Right forelimb (tissue), 1 donor: ENCODE results near the gene BET1L.
"Not testable (repeated sequence)": the region's sequence is repeated elsewhere in the genome, so short reads cannot be mapped to it uniquely, and the experiment has no call there.

ENCODE experiments used
- DNase-seq: peaks from one replicate; pipeline ENCODE4 v3.0.0-alpha.2; 2018

The BET1L gene

DNA sequence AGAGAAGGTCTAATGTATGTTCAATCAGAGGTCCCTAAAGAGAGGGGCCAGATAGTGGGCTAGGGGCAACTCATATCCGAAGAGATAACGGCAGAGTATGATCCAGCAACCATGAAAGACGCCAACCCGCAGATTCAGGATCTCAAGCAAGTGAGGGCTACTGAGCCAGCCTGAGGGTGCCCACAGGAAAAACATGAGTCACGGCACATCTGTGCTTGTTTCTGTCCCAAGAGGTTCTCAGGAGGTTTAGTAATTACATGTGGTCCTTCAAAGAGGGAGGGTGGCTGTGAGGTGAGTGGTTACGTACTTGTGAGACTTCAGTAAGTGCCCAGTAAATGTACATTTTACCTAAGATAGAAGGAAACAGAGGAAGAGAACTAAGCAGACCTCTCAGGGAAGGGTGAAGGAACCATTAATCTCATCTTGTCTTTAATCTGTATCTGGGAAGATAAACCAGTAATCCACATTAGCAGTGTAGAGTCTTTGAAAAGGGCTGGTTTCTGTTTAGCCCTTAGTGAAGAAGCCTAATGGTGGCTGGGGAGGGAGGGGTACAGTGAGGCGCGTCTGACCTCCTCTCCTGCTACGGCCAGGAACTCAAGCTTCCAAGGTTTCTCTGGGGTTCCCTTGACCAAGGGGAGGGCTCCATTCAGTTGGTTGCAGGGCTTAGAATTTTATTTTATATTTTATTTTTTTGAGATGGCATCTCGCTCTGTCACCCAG, 18.7 kb upstream of the BET1L start:
- no peak for DNase-seq

GRCh38 chr11:224424-224823, 17.2 kb upstream of the BET1L start:
- DNase-seq: no peak

GRCh38 chr11:223884-224283, 16.7 kb upstream of the BET1L start:
- DNase-seq: no peak

GRCh38 chr11:223026-223789, 16.0 kb upstream of the BET1L start:
- DNase-seq: no peak

DNA sequence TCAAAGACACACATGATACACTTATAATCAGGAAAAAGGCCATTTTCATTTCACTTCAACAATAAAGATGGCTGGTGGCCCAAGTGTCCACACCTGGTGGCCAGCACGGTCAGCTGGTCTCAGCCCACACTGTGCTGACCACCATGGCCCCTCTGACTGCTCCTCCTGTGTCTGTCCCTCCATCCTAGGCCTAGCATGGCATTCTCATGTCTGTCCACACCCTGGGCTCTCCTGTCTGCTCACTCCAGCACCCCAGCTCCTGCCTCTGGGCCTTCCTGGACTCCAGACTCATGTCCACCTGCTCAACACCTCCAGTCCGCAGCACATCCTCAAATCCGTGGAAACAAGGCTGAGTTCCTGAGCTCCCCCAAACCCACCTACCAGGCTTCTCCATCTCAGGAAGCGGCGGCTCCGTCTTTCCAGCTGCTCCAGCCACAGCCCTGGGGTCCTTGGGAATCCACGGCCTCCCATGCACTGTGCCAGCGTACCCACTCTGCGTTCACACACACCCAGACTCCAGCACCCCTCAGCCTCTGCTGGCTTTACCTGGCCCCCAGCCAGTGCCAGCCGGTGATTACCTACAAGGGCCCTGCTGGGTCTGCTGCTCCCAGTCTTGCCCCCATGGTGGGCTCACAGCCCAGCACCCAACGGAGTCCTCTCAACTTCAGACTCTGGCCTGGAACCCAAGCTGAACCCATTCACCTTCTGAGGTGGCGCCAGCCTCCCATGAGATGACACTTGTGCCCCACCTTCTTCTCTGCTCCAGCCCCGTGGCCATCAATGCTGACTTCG, 15.0 kb upstream of the BET1L start:
- DNase-seq: no peak

DNA sequence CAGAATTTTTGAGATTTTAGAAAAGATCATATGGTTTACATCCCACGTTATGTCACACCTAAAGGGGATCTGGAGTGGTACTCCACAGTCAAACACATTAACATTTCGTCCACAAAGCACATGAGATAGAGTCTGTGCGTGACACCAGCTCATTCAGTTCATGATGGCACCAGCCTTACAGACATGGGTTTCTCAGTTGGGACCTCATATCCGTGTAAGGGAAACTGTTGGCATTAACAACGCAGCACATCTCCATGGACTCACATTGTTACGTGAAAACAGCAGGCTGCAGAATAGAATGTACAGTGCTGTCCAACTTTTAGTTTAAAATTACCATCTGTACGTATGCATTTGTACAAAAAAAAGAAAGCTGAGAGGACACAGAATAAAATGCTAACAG, 14.3 kb upstream of the BET1L start:
- DNase-seq: no peak

DNA sequence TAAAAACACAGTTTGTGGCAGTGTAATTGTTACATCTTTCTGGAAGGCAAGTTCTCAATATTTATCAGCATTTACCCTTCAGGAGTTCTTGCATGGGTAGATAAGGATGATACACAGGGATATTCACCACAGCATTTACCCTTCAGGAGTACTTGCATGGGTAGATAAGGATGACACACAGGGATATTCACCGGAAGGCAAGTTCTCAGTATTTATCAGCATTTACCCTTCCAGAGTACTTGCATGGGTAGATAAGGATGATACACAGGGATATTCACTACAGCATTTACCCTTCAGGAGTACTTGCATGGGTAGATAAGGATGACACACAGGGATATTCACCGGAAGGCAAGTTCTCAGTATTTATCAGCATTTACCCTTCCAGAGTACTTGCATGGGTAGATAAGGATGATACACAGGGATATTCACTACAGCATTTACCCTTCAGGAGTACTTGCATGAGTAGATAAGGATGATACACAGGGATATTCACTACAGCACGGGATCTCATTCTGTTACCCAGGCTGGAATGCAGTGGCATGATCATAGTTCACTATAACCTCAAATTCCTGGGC, 13.5 kb upstream of the BET1L start:
- DNase-seq: not testable (repeated sequence)

- DNase-seq: peak; percentile 32
These were observed 11.8 kb upstream of the BET1L start for GRCh38 chr11:218815-219593.

- no peak for DNase-seq
These were observed 10.5 kb upstream of the BET1L start for GRCh38 chr11:217704-218103.

DNA sequence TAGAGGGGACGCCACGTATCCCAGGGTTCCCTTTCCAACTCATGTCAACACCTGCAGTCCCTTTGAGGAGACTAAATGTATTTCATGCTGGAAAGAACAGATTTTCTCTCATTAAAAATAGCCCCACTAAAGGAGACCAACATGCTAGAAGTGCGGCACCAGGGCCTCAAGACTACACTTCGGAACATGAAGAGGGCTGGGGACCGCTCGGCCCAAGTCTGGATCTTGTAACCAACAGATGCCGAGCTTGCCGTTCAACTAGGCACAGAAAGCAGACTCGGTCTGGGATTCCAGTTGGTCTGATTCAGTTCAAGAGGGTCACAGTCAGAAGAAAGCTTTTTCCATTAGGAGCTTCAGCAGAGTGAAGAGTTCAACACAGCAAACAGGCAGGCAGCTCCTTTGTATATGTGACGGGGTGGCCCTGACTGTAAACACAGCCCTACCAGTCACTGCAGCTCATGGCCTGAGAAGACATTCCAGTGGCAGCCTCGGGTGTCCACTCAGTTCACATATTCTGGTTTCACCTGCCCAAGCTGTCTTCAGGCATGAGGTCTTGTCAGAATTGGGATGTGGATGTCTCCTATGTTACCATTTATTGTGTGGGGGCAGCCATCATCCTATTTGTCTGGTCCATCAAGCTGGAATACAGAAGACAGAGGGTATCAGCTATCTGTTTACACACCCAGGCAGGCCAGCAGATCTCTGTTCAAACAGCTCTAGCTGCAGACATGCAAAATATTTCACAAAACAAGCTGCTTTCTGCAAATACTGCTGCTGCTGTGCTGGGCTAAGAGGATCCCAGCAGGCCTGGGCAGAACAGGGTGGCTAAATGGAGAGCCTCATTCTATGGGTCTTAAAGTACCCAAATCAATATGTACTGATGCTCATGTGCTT, 9.1 kb upstream of the BET1L start:
- peak; percentile 41 for DNase-seq

GRCh38 chr11:215581-216037, 8.4 kb upstream of the BET1L start:
- peak; percentile 35 for DNase-seq

DNA sequence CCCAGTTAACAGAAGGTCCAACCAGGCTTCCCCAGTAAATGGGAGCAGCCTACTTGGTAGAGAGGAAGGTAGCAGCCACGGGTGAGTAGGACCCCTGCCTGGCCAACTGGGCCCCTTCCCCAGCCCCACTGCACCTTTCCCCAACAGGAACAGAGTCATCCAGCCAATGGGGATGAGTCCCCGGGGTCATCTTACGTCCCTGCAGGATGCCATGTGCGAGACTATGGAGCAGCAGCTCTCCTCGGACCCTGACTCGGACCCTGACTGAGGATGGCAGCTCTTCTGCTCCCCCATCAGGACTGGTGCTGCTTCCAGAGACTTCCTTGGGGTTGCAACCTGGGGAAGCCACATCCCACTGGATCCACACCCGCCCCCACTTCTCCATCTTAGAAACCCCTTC, 6.9 kb upstream of the BET1L start:
- DNase-seq: no peak

DNA sequence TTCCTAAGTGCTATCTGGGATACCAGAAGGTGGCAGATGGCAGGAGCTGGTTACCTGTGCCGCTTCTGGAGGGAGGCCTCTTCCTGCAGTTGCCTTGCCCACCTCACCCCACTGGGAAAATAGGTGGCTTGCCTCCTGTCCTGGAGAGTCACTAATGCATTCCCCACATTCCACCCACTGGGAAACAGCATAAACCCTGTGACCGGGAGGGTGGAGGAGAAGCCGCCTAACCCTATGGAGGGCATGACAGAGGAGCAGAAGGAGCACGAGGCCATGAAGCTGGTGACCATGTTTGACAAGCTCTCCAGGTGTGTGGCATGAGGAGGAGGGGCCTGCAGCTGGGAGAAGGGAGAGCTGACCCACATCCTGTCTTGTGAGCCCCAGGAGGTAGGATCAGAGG, 5.9 kb upstream of the BET1L start:
- no peak for DNase-seq

- no peak for DNase-seq
These were observed 5.2 kb upstream of the BET1L start for GRCh38 chr11:212150-213100.

DNA sequence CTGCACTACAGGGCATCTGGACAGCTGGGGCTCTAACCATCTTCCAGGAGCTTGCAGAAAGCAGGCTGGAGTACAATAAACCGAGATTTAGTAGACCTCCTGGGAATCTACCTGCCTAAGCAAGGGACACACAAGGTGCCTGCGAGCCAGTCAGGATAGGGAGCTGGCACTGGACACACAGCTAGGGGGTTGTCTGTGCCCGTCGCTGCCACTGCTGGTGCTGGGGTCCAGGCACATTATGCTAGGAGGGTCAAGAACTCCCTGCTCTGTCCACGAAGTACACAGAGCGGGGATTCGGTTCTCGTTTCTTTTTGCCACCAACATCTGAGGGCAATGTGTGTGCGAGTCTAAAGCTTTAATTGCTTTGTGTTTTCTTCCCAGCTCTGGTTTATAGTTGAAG, 4.5 kb upstream of the BET1L start:
- DNase-seq: no peak

- no peak for DNase-seq
These were observed 4.1 kb upstream of the BET1L start for GRCh38 chr11:211295-211694.

- no peak for DNase-seq
These were observed 3.6 kb upstream of the BET1L start for GRCh38 chr11:210803-211180.

DNA sequence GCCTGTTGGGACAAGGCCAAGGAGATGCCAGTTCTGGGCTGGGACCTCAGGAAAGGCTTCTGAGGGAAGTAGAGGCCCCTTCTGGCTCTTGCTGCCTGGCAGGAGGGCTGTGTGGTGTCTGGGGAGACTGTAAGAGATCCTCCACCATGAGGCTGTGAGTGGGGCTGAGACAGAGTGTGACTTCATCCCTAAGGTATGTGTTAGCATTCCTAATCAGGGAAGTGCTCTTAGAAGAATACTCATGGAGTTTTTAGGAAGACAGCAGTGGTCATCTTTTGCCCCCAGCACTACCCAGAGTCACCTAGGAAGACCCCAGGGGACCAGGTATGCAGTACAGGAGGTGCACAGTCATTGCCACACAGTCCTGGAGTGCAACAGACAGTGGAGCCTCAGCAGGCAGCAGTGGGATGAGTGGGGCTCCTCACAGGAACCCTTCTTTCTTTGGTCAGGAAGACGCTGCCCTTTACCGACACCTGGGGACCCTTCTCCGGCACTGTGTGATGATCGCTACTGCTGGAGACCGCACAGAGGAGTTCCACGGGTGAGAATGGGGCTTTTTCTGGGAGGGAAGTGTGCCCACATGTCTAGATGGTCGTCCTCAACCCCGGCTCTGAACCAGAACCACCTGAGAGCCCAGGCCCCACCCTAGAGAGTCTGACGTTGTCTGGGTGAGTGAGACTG, 3.1 kb upstream of the BET1L start:
- no peak for DNase-seq

- DNase-seq: no peak
These were observed 2.3 kb upstream of the BET1L start for GRCh38 chr11:209275-210121.
